Neural crest cell (in vitro differentiated cells): Measurements from ENCODE around the gene RAB11FIP4. TPM values are rescaled to one million over a fixed set of nuclear protein-coding genes. Genes with fewer than 3 reads are reported as not detected.

Source experiments
- DNase-seq: peaks from one replicate; pipeline ENCODE4 v3.0.0; 2021; ENCODE audit warnings: low read depth, mixed read lengths, low spot score
- H3K27ac Mint-ChIP-seq: one replicate; pipeline ENCODE4 v1.8.0; 2021; ENCODE audit warnings: mild to moderate bottlenecking, mixed read lengths; ENCODE audit not compliant: unreplicated experiment
- H3K27me3 Mint-ChIP-seq: 2 replicates; pipeline ENCODE4 v1.8.0; 2021; ENCODE audit warnings: low read depth, mild to moderate bottlenecking, mixed read lengths
- H3K36me3 Mint-ChIP-seq: 2 replicates; pipeline ENCODE4 v1.8.0; 2021; ENCODE audit warnings: low read depth, mild to moderate bottlenecking, mixed read lengths
- H3K4me1 Mint-ChIP-seq: 2 replicates; pipeline ENCODE4 v1.8.0; 2021; ENCODE audit warnings: mixed read lengths
- H3K4me3 Mint-ChIP-seq: one replicate; pipeline ENCODE4 v1.8.0; 2021; ENCODE audit warnings: mild to moderate bottlenecking, mixed read lengths
- H3K9me3 Mint-ChIP-seq: 2 replicates; pipeline ENCODE4 v1.8.0; 2021; ENCODE audit warnings: mixed read lengths
- total RNA-seq: library from RNA; stranded (reverse); gene quantifications from 2 replicates; pipeline ENCODE4 v1.2.1, GENCODE V29; 2021
- TF ChIP-seq, protein P1 (sequence below): fragments of 200-600 bp; sonication (generic); conservative IDR thresholded peaks from 2 replicates; pipeline ENCODE4 v1.5.0; 2021; ENCODE audit warnings: antibody characterized with exemption, mild to moderate bottlenecking

The RAB11FIP4 gene
- total RNA-seq, 1 donor from 2014 or later: 7.4 TPM

DNA sequence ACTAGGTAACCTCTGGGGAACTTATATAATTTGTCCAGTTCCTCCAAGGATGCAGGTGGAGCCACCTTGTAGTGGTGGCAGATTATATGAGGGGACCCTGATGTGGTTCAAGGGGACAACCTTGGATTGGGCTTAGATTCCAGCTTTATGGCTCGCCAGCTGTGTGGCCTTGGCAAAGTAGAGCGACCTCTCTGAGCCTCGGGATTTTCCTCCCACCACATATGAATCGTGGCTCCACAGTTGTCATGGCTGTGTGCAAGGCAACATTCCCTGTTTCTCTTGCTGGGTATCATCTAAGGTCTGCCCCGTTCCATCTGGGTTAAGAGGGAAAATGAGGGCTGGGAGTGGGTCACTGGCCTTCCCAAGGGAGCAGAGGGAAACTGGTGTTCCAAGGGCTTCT is 104.6 kb downstream of the RAB11FIP4 start:
- Mint-ChIP-seq H3K36me3 (no peaks in the 10 kb centered on the region), H3K4me3 (no peak overlapping the region), H3K27me3 (peaks cover 12% of the 10 kb centered on the region), H3K4me1 (peaks cover 12% of the 10 kb centered on the region), H3K9me3 (no peaks in the 10 kb centered on the region), H3K27ac (no peak overlapping the region)
- TF ChIP-seq, protein P1, sequence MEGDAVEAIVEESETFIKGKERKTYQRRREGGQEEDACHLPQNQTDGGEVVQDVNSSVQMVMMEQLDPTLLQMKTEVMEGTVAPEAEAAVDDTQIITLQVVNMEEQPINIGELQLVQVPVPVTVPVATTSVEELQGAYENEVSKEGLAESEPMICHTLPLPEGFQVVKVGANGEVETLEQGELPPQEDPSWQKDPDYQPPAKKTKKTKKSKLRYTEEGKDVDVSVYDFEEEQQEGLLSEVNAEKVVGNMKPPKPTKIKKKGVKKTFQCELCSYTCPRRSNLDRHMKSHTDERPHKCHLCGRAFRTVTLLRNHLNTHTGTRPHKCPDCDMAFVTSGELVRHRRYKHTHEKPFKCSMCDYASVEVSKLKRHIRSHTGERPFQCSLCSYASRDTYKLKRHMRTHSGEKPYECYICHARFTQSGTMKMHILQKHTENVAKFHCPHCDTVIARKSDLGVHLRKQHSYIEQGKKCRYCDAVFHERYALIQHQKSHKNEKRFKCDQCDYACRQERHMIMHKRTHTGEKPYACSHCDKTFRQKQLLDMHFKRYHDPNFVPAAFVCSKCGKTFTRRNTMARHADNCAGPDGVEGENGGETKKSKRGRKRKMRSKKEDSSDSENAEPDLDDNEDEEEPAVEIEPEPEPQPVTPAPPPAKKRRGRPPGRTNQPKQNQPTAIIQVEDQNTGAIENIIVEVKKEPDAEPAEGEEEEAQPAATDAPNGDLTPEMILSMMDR: no peak
- DNase-seq: no peak

GRCh38 chr17:31496601-31497000 is 105.1 kb downstream of the RAB11FIP4 start:
- Mint-ChIP-seq H3K4me1 (peaks cover 12% of the 10 kb centered on the region), H3K36me3 (no peaks in the 10 kb centered on the region), H3K4me3 (no peak overlapping the region), H3K27me3 (peaks cover 8% of the 10 kb centered on the region), H3K27ac (no peak overlapping the region), H3K9me3 (no peaks in the 10 kb centered on the region)
- TF ChIP-seq, protein P1: no peak
- DNase-seq: no peak

DNA sequence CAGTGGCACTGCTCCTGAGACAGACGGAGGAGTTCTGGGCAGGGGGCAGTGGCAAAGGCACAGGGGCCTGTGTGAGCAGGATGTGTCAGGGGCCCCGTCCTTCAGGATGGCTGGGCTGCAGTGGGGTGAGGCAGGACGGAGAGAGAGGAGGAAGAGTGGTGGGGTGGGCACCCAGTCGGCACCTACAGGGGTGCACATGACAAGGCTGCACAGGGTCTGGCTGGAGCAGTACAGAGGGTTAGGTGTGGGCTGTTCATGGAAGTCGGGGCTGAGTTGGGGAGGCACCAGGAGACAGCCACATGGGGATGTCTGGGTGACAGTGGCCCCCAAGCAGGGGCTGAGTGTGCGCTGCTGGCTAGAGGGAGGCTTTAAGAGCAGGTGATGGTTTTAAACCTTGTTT is 106.0 kb downstream of the RAB11FIP4 start:
- H3K4me3 Mint-ChIP-seq: no peak overlapping the region
- peaks cover 12% of the 10 kb centered on the region for H3K4me1 Mint-ChIP-seq
- H3K27ac Mint-ChIP-seq: no peak overlapping the region
- peaks cover 3% of the 10 kb centered on the region for H3K27me3 Mint-ChIP-seq
- TF ChIP-seq, protein P1: no peak
- DNase-seq: no peak
- no peaks in the 10 kb centered on the region for H3K9me3 Mint-ChIP-seq
- H3K36me3 Mint-ChIP-seq: no peaks in the 10 kb centered on the region

DNA sequence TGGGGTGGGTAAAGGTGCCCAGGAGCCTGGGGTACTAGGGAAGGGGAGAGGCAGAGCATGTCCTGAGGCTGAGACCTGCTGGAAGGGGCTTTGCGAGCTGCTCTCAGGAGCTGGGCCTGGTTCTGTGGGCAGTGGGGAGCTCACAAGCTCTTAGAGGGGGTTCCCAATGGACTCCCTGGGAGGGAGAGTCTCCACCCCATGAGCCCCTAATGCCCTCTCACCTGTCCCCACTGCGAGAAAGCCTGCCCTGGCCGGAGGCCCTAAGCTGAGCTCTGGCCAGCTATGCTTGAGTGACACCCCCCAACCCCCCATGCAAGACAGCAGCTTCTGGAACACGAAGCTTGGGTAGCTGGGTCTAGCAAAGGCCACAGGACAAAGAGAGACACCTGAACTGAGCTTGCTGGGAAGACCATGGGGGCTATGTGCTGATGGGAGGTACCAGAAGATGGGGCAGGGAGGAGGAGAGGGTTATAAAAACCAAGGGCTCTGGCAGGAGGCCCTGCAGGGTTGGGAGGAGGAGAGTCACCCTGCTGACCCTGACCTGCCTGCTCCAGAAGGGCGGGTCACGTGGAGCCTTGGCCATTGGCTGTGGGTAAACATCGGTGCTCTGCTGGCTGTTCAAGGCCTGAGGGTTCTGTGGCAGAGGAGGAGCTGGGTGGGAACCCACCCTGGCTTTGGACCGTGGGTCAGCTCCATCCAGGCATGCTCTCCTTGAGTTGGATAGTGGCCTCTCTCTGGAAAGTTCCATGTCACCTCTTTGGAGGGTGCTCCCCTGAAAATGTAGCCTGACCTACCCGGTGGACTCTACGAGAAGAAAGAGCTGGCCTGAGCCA is 106.7 kb downstream of the RAB11FIP4 start:
- no peaks in the 10 kb centered on the region for H3K27me3 Mint-ChIP-seq
- no peak overlapping the region for H3K27ac Mint-ChIP-seq
- H3K36me3 Mint-ChIP-seq: no peaks in the 10 kb centered on the region
- H3K4me3 Mint-ChIP-seq: no peak overlapping the region
- peaks cover 12% of the 10 kb centered on the region for H3K4me1 Mint-ChIP-seq
- no peak for DNase-seq
- no peaks in the 10 kb centered on the region for H3K9me3 Mint-ChIP-seq
- TF ChIP-seq, protein P1: no peak

GRCh38 chr17:31499771-31500554 is 108.5 kb downstream of the RAB11FIP4 start:
- no peak for DNase-seq

More at GRCh38 chr17:31499771-31500554, 108.5 kb downstream of the RAB11FIP4 start:
- H3K9me3 Mint-ChIP-seq: no peaks in the 10 kb centered on the region
- no peaks in the 10 kb centered on the region for H3K27me3 Mint-ChIP-seq
- H3K36me3 Mint-ChIP-seq: no peaks in the 10 kb centered on the region
- no peak overlapping the region for H3K27ac Mint-ChIP-seq
- H3K4me3 Mint-ChIP-seq: no peak overlapping the region
- TF ChIP-seq, protein P1: no peak
- H3K4me1 Mint-ChIP-seq: peaks cover 12% of the 10 kb centered on the region
